PFSK-1 (cell line): ENCODE data around the gene BTBD8.

Source experiments
- POLR2AphosphoS5 ChIP-seq: IDR thresholded peaks from 2 replicates; pipeline ENCODE4 v1.6.1; 2012; ENCODE audit warnings: low read depth, mild to moderate bottlenecking, control low read depth, low read length, moderate library complexity
- REST ChIP-seq, 2 experiments: IDR thresholded peaks; 2 replicates each; pipeline versions ENCODE4 v1.6.1 to v1.8.0; 2011 to 2012; ENCODE audit warnings: low read depth in 2 of 2, low read length in 2 of 2, control low read depth in 1 of 2, inconsistent platforms in 1 of 2, mild to moderate bottlenecking in 1 of 2, moderate library complexity in 1 of 2; ENCODE audit not compliant: insufficient read depth in 1 of 2
- TAF1 ChIP-seq: IDR thresholded peaks from 2 replicates; pipeline ENCODE4 v1.6.1; 2012; ENCODE audit warnings: low read length, control low read depth, borderline replicate concordance; ENCODE audit not compliant: insufficient read depth

- TF ChIP-seq TAF1 (no peak), POLR2AphosphoS5 (no peak), REST (IDR thresholded peaks at IDR 0.05; ENCODE audit: insufficient read depth in 1 of 2, low read depth in 2 of 2, low read length in 2 of 2) (no peak)
Observed at GRCh38 chr1:92096317-92096716, 16.2 kb downstream of the BTBD8 start.
